ENCODE results near the gene APBA2.

APBA2 gene

DNA sequence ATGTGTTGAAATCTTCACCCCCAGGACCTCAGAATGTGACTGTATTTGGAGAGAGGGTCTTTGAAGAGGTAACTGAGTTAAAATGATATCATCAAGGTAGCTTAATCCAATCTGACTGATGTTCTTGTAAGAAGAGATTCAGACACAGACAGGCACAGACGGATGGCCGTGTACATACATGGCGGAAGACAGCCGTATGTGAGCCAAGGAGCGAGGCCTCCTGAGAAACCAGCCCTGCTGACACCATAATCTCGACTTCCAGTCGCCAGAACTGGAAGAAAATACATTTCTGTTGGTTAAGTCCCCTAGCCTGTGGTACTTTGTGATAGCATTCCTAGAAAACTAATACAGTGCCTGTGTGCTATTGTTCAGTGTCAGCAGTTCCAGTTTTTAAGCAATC, 73.6 kb downstream of the APBA2 start:
- DNase-seq (no peak), ATAC-seq (ENCODE audit: insufficient read depth, low read depth) (no peak)
- Histone ChIP-seq H2AFZ (ENCODE audit: low read depth, low read length) (no peak overlapping the region), H3K27ac (ENCODE audit: low read length) (no peak overlapping the region), H3K36me3 (ENCODE audit: insufficient read depth, low read length) (no peaks in the 10 kb centered on the region), H3K4me2 (ENCODE audit: insufficient read depth, low read length) (no peak overlapping the region), H3K79me2 (ENCODE audit: insufficient read depth, low read length) (no peaks in the 10 kb centered on the region), H3K27me3 (ENCODE audit: insufficient read depth, low read length, poor library complexity) (no peaks in the 10 kb centered on the region), H3K4me1 (ENCODE audit: insufficient read depth, low read length) (peaks cover 8% of the 10 kb centered on the region; the same call in 1 of the 2 replicates), H3K9ac (ENCODE audit: low read depth, low read length) (no peak overlapping the region), H4K20me1 (ENCODE audit: insufficient read depth, low read length) (peaks cover 4% of the 10 kb centered on the region; the same call in 1 of the 2 replicates), H3K4me3 (ENCODE audit: low read depth in 1 of 2, low read length in 2 of 2) (no peak overlapping the region), H3K9me3 (ENCODE audit: insufficient read depth, low read length, severe bottlenecking) (no peaks in the 10 kb centered on the region)
- TF ChIP-seq, protein P1, sequence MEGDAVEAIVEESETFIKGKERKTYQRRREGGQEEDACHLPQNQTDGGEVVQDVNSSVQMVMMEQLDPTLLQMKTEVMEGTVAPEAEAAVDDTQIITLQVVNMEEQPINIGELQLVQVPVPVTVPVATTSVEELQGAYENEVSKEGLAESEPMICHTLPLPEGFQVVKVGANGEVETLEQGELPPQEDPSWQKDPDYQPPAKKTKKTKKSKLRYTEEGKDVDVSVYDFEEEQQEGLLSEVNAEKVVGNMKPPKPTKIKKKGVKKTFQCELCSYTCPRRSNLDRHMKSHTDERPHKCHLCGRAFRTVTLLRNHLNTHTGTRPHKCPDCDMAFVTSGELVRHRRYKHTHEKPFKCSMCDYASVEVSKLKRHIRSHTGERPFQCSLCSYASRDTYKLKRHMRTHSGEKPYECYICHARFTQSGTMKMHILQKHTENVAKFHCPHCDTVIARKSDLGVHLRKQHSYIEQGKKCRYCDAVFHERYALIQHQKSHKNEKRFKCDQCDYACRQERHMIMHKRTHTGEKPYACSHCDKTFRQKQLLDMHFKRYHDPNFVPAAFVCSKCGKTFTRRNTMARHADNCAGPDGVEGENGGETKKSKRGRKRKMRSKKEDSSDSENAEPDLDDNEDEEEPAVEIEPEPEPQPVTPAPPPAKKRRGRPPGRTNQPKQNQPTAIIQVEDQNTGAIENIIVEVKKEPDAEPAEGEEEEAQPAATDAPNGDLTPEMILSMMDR (IDR thresholded peaks at IDR 0.05; ENCODE audit: borderline replicate concordance, extremely low read depth, low read length, poor library complexity, severe bottlenecking): no peak
- no peak for TF ChIP-seq EZH2 (IDR thresholded peaks at IDR 0.05; ENCODE audit: borderline replicate concordance, low read depth, low read length, severe bottlenecking)

DNA sequence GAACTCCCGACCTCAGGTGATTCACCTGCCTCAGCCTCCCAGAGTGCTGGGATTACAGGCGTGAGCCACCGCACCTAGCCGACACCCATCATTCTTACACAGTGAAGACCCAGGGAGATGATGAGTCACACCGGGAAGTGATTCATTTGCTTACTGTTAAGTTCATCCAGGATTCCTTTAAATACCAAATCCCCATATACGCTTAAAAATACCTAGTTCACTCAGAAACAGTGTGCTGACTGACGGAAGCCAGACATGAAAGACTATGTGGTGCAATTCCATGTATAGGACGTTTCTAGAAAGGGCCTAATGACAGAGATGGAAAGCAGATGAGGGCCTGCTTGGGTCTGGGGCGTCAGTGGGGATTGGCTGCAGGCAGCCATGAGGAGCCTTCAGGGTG, 75.2 kb downstream of the APBA2 start:
- H4K20me1 ChIP-seq (ENCODE audit: insufficient read depth, low read length): no peaks in the 10 kb centered on the region
- H3K27me3 ChIP-seq (ENCODE audit: insufficient read depth, low read length, poor library complexity): no peaks in the 10 kb centered on the region
- no peaks in the 10 kb centered on the region for H3K9me3 ChIP-seq (ENCODE audit: insufficient read depth, low read length, severe bottlenecking)
- no peak for TF ChIP-seq EZH2 (IDR thresholded peaks at IDR 0.05; ENCODE audit: borderline replicate concordance, low read depth, low read length, severe bottlenecking)
- TF ChIP-seq, protein P1 (IDR thresholded peaks at IDR 0.05; ENCODE audit: borderline replicate concordance, extremely low read depth, low read length, poor library complexity, severe bottlenecking): no peak
- H3K36me3 ChIP-seq (ENCODE audit: insufficient read depth, low read length): no peaks in the 10 kb centered on the region
- DNase-seq (no peak), ATAC-seq (ENCODE audit: insufficient read depth, low read depth) (no peak)
- no peak overlapping the region for H3K27ac ChIP-seq (ENCODE audit: low read length)
- no peaks in the 10 kb centered on the region for H3K4me1 ChIP-seq (ENCODE audit: insufficient read depth, low read length)
- H3K9ac ChIP-seq (ENCODE audit: low read depth, low read length): no peak overlapping the region
- H3K4me2 ChIP-seq (ENCODE audit: insufficient read depth, low read length): no peak overlapping the region
- H2AFZ ChIP-seq (ENCODE audit: low read depth, low read length): no peak overlapping the region
- no peak overlapping the region for H3K4me3 ChIP-seq (ENCODE audit: low read depth in 1 of 2, low read length in 2 of 2)
- H3K79me2 ChIP-seq (ENCODE audit: insufficient read depth, low read length): no peaks in the 10 kb centered on the region

DNA sequence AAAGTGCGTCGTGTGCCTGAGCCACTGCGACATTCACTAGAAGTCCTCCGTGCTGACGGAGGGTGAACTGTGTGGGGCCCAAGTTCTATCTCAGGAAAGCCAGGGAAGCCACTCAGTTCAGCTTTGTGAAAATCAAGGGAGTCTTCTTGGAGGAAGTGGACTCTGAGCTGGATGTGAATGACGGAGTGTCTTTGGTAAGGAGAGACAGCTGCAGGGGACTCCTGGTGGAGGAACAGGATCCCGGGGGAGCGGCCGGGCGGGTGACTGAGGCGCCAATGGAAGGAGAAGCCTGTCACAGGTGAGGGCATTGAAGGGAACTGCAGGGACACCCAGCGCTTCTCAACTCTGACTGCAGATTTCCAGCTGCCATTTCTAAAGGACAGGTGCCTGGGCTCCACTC, 75.6 kb downstream of the APBA2 start:
- H3K27ac ChIP-seq (ENCODE audit: low read length): no peak overlapping the region
- H3K4me3 ChIP-seq (ENCODE audit: low read depth in 1 of 2, low read length in 2 of 2): no peak overlapping the region

More for the DNA sequence above, 75.6 kb downstream of the APBA2 start:
- Histone ChIP-seq H2AFZ (ENCODE audit: low read depth, low read length) (no peak overlapping the region), H3K79me2 (ENCODE audit: insufficient read depth, low read length) (no peaks in the 10 kb centered on the region), H3K27me3 (ENCODE audit: insufficient read depth, low read length, poor library complexity) (no peaks in the 10 kb centered on the region), H3K9ac (ENCODE audit: low read depth, low read length) (no peak overlapping the region), H3K4me1 (ENCODE audit: insufficient read depth, low read length) (no peaks in the 10 kb centered on the region), H3K4me2 (ENCODE audit: insufficient read depth, low read length) (no peak overlapping the region), H3K9me3 (ENCODE audit: insufficient read depth, low read length, severe bottlenecking) (no peaks in the 10 kb centered on the region), H4K20me1 (ENCODE audit: insufficient read depth, low read length) (no peaks in the 10 kb centered on the region), H3K36me3 (ENCODE audit: insufficient read depth, low read length) (no peaks in the 10 kb centered on the region)
- ATAC-seq (ENCODE audit: insufficient read depth, low read depth) (no peak), DNase-seq (no peak)
- TF ChIP-seq, protein P1 (IDR thresholded peaks at IDR 0.05; ENCODE audit: borderline replicate concordance, extremely low read depth, low read length, poor library complexity, severe bottlenecking): no peak
- no peak for TF ChIP-seq EZH2 (IDR thresholded peaks at IDR 0.05; ENCODE audit: borderline replicate concordance, low read depth, low read length, severe bottlenecking)

Measured in DND-41 (cell line).